ENCODE measurements around the gene DDX41. TPM values are rescaled to one million over a fixed set of nuclear protein-coding genes. Genes with fewer than 3 reads are reported as not detected.

DDX41 gene
- total RNA-seq, 4 donors from 2014 or later, result 96.5 to 170 (median 130) TPM

GRCh38 chr5:177474846-177475562, 41.8 kb downstream of the DDX41 start:
- Histone ChIP-seq H3K27ac (peak overlapping the region in 3 of 4 donors; percentile 78 to 91 (median 86)), H3K9me3 (no peaks in the 10 kb centered on the region), H3K4me3 (no peak overlapping the region), H3K27me3 (peaks cover 14% of the 10 kb centered on the region), H3K36me3 (no peaks in the 10 kb centered on the region), H3K4me1 (peaks cover 28 to 46% (median 33%) of the 10 kb centered on the region in 4 donors)
- intact Hi-C loops (cut with DNase I; ENCODE audit: low total_unique reads) (no loop called here), in situ Hi-C loops (cut with MboI; ENCODE audit: low pct_ligation_motif_present in 1 of 4, low pct_unique_long_range_greater_than_20kb in 1 of 4, low sequenced_read_pairs in 3 of 4) (loop anchor here in 1 of 4 donors (25.0 kb wide), 1 partner anchor 163 kb away; the partner anchor contains the start of genes MXD3, PRELID1 and RAB24)
- TF ChIP-seq POLR2A (IDR thresholded peaks at IDR 0.05) (no peak), CTCF (IDR thresholded peaks at IDR 0.05) (no peak), EP300 (IDR thresholded peaks at IDR 0.05; ENCODE audit: low read depth) (no peak), POLR2AphosphoS5 (IDR thresholded peaks at IDR 0.05) (no peak)
- WGBS, 2 donors (ENCODE audit: low coverage in 1 of 2), result 43 to 63% methylated on average over 1 to 4 of the region's 4 CpGs
- DNase-seq, result no peak

- no peak for TF ChIP-seq POLR2A (IDR thresholded peaks at IDR 0.05)
- no peak for TF ChIP-seq POLR2AphosphoS5 (IDR thresholded peaks at IDR 0.05)
- TF ChIP-seq CTCF (IDR thresholded peaks at IDR 0.05), result no peak
- no peak for TF ChIP-seq EP300 (IDR thresholded peaks at IDR 0.05; ENCODE audit: low read depth)
- Histone ChIP-seq H3K4me1 (peaks cover 21 to 42% (median 24%) of the 10 kb centered on the region in 4 donors), H3K9me3 (no peaks in the 10 kb centered on the region), H3K27ac (peak overlapping the region; percentile 78 to 91 (median 83)), H3K36me3 (no peaks in the 10 kb centered on the region), H3K27me3 (peaks cover 14% of the 10 kb centered on the region), H3K4me3 (peak overlapping the region in 1 of 4 donors; percentile 77)
- intact Hi-C loops (cut with DNase I; ENCODE audit: low total_unique reads) (no loop called here), in situ Hi-C loops (cut with MboI; ENCODE audit: low pct_ligation_motif_present in 1 of 4, low pct_unique_long_range_greater_than_20kb in 1 of 4, low sequenced_read_pairs in 3 of 4) (loop anchor here in 1 of 4 donors (25.0 kb wide), 1 partner anchor 162 kb away; the partner anchor contains the start of genes MXD3, PRELID1 and RAB24)
- 48 to 49% methylated on average over 4 to 7 of the region's 7 CpGs for WGBS, 2 donors (ENCODE audit: low coverage in 1 of 2)
- no peak for DNase-seq
Observed at GRCh38 chr5:177474002-177474476, 42.7 kb downstream of the DDX41 start.

GRCh38 chr5:177473443-177474001, 43.2 kb downstream of the DDX41 start, which contains the start of gene DBN1:
Gene DBN1 (minus strand): TSS chr5:177473634. CDS start chr5:177473521, 113 bp downstream.
- H3K9me3 ChIP-seq, result no peaks in the 10 kb centered on the region
- peaks cover 14% of the 10 kb centered on the region for H3K27me3 ChIP-seq
- peak within 1 kb of the TSS; percentile 61 to 91 (median 71) for H3K4me3 ChIP-seq
- 3 to 29% methylated on average over 1 to 50 of the region's 69 CpGs for WGBS, 2 donors (ENCODE audit: low coverage in 1 of 2)
- peak within 1 kb of the TSS; percentile 78 to 91 (median 83) for H3K27ac ChIP-seq
- no peaks in the 10 kb centered on the region for H3K36me3 ChIP-seq
- intact Hi-C loops (cut with DNase I; ENCODE audit: low total_unique reads) (no loop called here), in situ Hi-C loops (cut with MboI; ENCODE audit: low pct_ligation_motif_present in 1 of 4, low pct_unique_long_range_greater_than_20kb in 1 of 4, low sequenced_read_pairs in 3 of 4) (loop anchor here in 1 of 4 donors (25.0 kb wide), 1 partner anchor 161 kb away; the partner anchor contains the start of genes MXD3, PRELID1 and RAB24)
- no peak for TF ChIP-seq CTCF (IDR thresholded peaks at IDR 0.05)
- TF ChIP-seq POLR2AphosphoS5 (IDR thresholded peaks at IDR 0.05), result peak in 2 of 3 donors; percentile 38
- no peak for TF ChIP-seq POLR2A (IDR thresholded peaks at IDR 0.05)
- no peak for TF ChIP-seq EP300 (IDR thresholded peaks at IDR 0.05; ENCODE audit: low read depth)
- DNase-seq, result peak; percentile 46
- H3K4me1 ChIP-seq, result peaks cover 16 to 37% (median 18%) of the 10 kb centered on the region in 4 donors
